Heart right ventricle (tissue), 16 donors: ENCODE results near the gene LTO1. TPM values are rescaled to one million over a fixed set of nuclear protein-coding genes. Genes with fewer than 3 reads are reported as not detected.

ENCODE experiments used
- ATAC-seq, 8 donors: fragments of 200-7000 bp; cut with Tn5 transposase; one replicate each; pipeline ENCODE4 v1.9.1; 2020; ENCODE audit warnings: mild to moderate bottlenecking in 8 of 8, moderate library complexity in 8 of 8, moderate number of reproducible peaks in 1 of 8
- DNase-seq, 2 donors: peaks; one replicate each; pipeline ENCODE4 v3.0.0-alpha.2; 2020
- H3K27ac ChIP-seq, 10 donors: fragments of 200-600 bp; sonication (generic) in 2 of 10; one replicate each; pipeline versions ENCODE4 v1.5.0 to v1.8.0; 2020 to 2022; ENCODE audit warnings: mild to moderate bottlenecking in 3 of 10
- H3K27me3 ChIP-seq, 7 donors: fragments of 200-600 bp; one replicate each; pipeline ENCODE4 v1.8.0; 2021 to 2022; ENCODE audit warnings: mild to moderate bottlenecking in 2 of 7
- H3K36me3 ChIP-seq, 9 donors: fragments of 200-600 bp; sonication (generic) in 1 of 9; one replicate each; pipeline versions ENCODE4 v1.5.0 to v1.8.0; 2020 to 2022; ENCODE audit warnings: mild to moderate bottlenecking in 2 of 9
- H3K4me1 ChIP-seq, 9 donors: fragments of 200-600 bp; sonication (generic) in 1 of 9; one replicate each; pipeline versions ENCODE4 v1.5.0 to v1.8.0; 2020 to 2022; ENCODE audit warnings: mild to moderate bottlenecking in 4 of 9
- H3K4me3 ChIP-seq, 10 donors: fragments of 200-600 bp; sonication (generic) in 2 of 10; one replicate each; pipeline versions ENCODE4 v1.5.0 to v1.8.0; 2020 to 2022; ENCODE audit warnings: mild to moderate bottlenecking in 7 of 10, moderate library complexity in 2 of 10
- H3K9me3 ChIP-seq, 11 donors: fragments of 200-600 bp in 10 of 11; sonication (generic) in 2 of 11; one replicate each; pipeline versions ENCODE4 v1.5.0 to v1.8.0; 2013 to 2022; ENCODE audit warnings: mild to moderate bottlenecking in 2 of 11, control low read depth in 1 of 11, moderate library complexity in 1 of 11
- CTCF ChIP-seq, 9 donors: fragments of 200-600 bp; sonication (generic) in 2 of 9; IDR thresholded peaks; one replicate each; pipeline versions ENCODE4 v1.5.0 to v1.8.0; 2021 to 2022; ENCODE audit warnings: antibody characterized with exemption in 9 of 9, mild to moderate bottlenecking in 5 of 9, moderate library complexity in 1 of 9
- WGBS, 2 donors: extraction: QIAGEN DNeasy Blood & Tissue Kit; methylation state at CpG; one replicate each; pipeline ENCODE4 v1.1.7; 2013; ENCODE audit warnings: inconsistent platforms in 1 of 2; 5-methylcytosine and 5-hydroxymethylcytosine counted together
- intact Hi-C, 10 donors: fragments of 100-400 bp; cut with DNase I; formaldehyde crosslinking; loops; one replicate each; pipeline versions ENCODE4 v1.11.1 to v1.14.2; 2022
- polyA plus RNA-seq, 2 donors: library from polyadenylated mRNA; stranded (reverse); fragments of 200-250 nt; gene quantifications; one replicate each; pipeline ENCODE4 v1.2.3, GENCODE V29; 2013
- total RNA-seq, 10 donors: library from RNA; stranded (reverse); fragmentation: NEBNext Ultra II Directional in 3 of 10; extraction: Animal tissue kit (Norgen Biotek cat#: 25700) in 3 of 10; gene quantifications; one replicate each; pipeline versions ENCODE4 v1.2.1 to v1.2.4, GENCODE V29; 2021 to 2023
- donor health status: Arrhythmogenic right ventricular cardiomyopathy.
- donor health status: ischemic (EF 13 %, LVEDD 7.1; RV severe dilation, severe dysfunction).
- donor health status: healthy with polysubstance abuse.
- donor health status: DM: no; HTN: yes; CAD: no.
- donor health status: DM: no; HTN: no; CAD: no.
- donor health status: ischemic (EF 25% LVEDD 6.9; RV normal size, moderate dysfunction).
- donor health status: ischemic (EF 25% LVEDD 5.7; RV mildly dilated, moderate dysfunction).
- donor health status: healthy.
- donor health status: DM: yes; HTN: yes; CAD: no.
- donor health status: Ischemic cardiomyopathy.
- donor health status: ischemic (EF 35%, LVEDD 5.7; RV mildly dilated, moderate dysfunction).
- donor health status: nonischemic (EF 11% LVEDD 7.7; RV severe dilation, severe dysfunction).
- donor health status: DM: yes; HTN: yes; CAD: no.
- donor health status: PGD.
- donor health status: ischemic (EF 29% LVEDD 5.4; RV normal size, mild dysfunction).
- donor health status: nonischemic (EF 23%, LVEDD 6.1; RV moderate dilation, normal function).

Gene LTO1
- total and polyA plus RNA-seq, 12 donors = 7.0 to 22.6 (median 8.2) TPM

- TF ChIP-seq CTCF (IDR thresholded peaks at IDR 0.05) = peak in 7 of 9 donors; percentile 24 to 32 (median 29)
- peaks cover 0 to 4% (median 0%) of the 10 kb centered on the region in 11 donors for H3K9me3 ChIP-seq
- DNase-seq (no peak), ATAC-seq (no peak)
- no peak overlapping the region for H3K27ac ChIP-seq
- peaks cover 0 to 8% (median 6%) of the 10 kb centered on the region in 9 donors for H3K4me1 ChIP-seq
- WGBS, 2 donors = 63 to 65% methylated on average over 9 of the region's 9 CpGs
- no peaks in the 10 kb centered on the region for H3K36me3 ChIP-seq
- H3K4me3 ChIP-seq = no peak overlapping the region
- peaks cover 0 to 29% (median 14%) of the 10 kb centered on the region in 7 donors for H3K27me3 ChIP-seq
- intact Hi-C loops = loop anchor here in 3 of 10 donors (2.0 kb wide), 3 partner anchors 507 to 513 kb away; no protein-coding TSS in a partner anchor
Measured at GRCh38 chr11:69683764-69684333, 8.7 kb upstream of the LTO1 start.

- WGBS, 2 donors = 84 to 90% methylated on average over 7 of the region's 7 CpGs
- no peak for DNase-seq
- no peak overlapping the region for H3K4me3 ChIP-seq
- ATAC-seq = no peak
- no peak for TF ChIP-seq CTCF (IDR thresholded peaks at IDR 0.05)
- H3K9me3 ChIP-seq = peaks cover 0 to 4% (median 0%) of the 10 kb centered on the region in 11 donors
- intact Hi-C loops = no loop called here
- no peak overlapping the region for H3K27ac ChIP-seq
- peaks cover 0 to 8% (median 6%) of the 10 kb centered on the region in 9 donors for H3K4me1 ChIP-seq
- no peaks in the 10 kb centered on the region for H3K36me3 ChIP-seq
- H3K27me3 ChIP-seq = peaks cover 0 to 29% (median 14%) of the 10 kb centered on the region in 7 donors
Measured at GRCh38 chr11:69682681-69683326, 7.7 kb upstream of the LTO1 start.

- ATAC-seq (no peak), DNase-seq (no peak)
- H3K36me3 ChIP-seq = no peaks in the 10 kb centered on the region
- H3K4me3 ChIP-seq = no peak overlapping the region
- WGBS, 2 donors = 81 to 89% methylated on average over 6 of the region's 6 CpGs
- intact Hi-C loops = no loop called here
- peaks cover 0 to 26% (median 14%) of the 10 kb centered on the region in 7 donors for H3K27me3 ChIP-seq
- H3K4me1 ChIP-seq = peaks cover 0 to 8% (median 6%) of the 10 kb centered on the region in 9 donors
- no peak for TF ChIP-seq CTCF (IDR thresholded peaks at IDR 0.05)
- H3K27ac ChIP-seq = no peak overlapping the region
- peaks cover 0 to 4% (median 0%) of the 10 kb centered on the region in 11 donors for H3K9me3 ChIP-seq
Measured at GRCh38 chr11:69682221-69682620, 7.1 kb upstream of the LTO1 start.

- DNase-seq = no peak
- no peak for ATAC-seq
- no peaks in the 10 kb centered on the region for H3K36me3 ChIP-seq
- intact Hi-C loops = no loop called here
- no peak overlapping the region for H3K27ac ChIP-seq
- H3K27me3 ChIP-seq = peaks cover 0 to 11% (median 5%) of the 10 kb centered on the region in 7 donors
- 95 to 96% methylated on average over 5 of the region's 5 CpGs for WGBS, 2 donors
- peaks cover 0 to 4% (median 0%) of the 10 kb centered on the region in 11 donors for H3K9me3 ChIP-seq
- H3K4me3 ChIP-seq = no peak overlapping the region
- peaks cover 0 to 3% (median 2%) of the 10 kb centered on the region in 9 donors for H3K4me1 ChIP-seq
- no peak for TF ChIP-seq CTCF (IDR thresholded peaks at IDR 0.05)
Measured at GRCh38 chr11:69680688-69681087, 5.5 kb upstream of the LTO1 start.
